Breast epithelium (tissue), 4 donors: ENCODE data around the gene MGST2. TPM values are rescaled to one million over a fixed set of nuclear protein-coding genes. Genes with fewer than 3 reads are reported as not detected.

ENCODE experiments used
- DNase-seq, 2 donors: peaks; one replicate each; pipeline ENCODE4 v3.0.0-alpha.2; 2019; ENCODE audit warnings: low spot score in 2 of 2
- H3K27ac ChIP-seq, 2 donors: fragments of 200-600 bp; sonication (generic) in 1 of 2; one replicate each; pipeline ENCODE4 v1.5.1; 2016 to 2019; ENCODE audit warnings: mild to moderate bottlenecking in 1 of 2
- H3K27me3 ChIP-seq, 2 donors: fragments of 200-600 bp; sonication (generic) in 1 of 2; one replicate each; pipeline versions ENCODE4 v1.5.1 to v1.6.0; 2017 to 2019; ENCODE audit warnings: control low read depth in 1 of 2, mild to moderate bottlenecking in 1 of 2
- H3K36me3 ChIP-seq: fragments of 200-600 bp; one replicate; pipeline ENCODE4 v1.5.1; 2019
- H3K4me1 ChIP-seq, 2 donors: fragments of 200-600 bp; sonication (generic); one replicate each; pipeline ENCODE4 v1.5.1; 2016 to 2019; ENCODE audit warnings: control low read depth in 1 of 2
- H3K4me3 ChIP-seq, 3 donors: fragments of 200-600 bp; sonication (generic); 1 replicate in 2 of 3; 2 replicates in 1 of 3; pipeline ENCODE4 v1.5.1; 2016 to 2019; ENCODE audit warnings: mild to moderate bottlenecking in 3 of 3, moderate library complexity in 2 of 3
- H3K9me3 ChIP-seq, 2 donors: fragments of 200-600 bp; sonication (generic) in 1 of 2; one replicate each; pipeline ENCODE4 v1.5.1; 2016 to 2019; ENCODE audit warnings: control low read depth in 1 of 2
- CTCF ChIP-seq, 3 donors: fragments of 450-650 bp; IDR thresholded peaks; one replicate each; pipeline ENCODE4 v1.5.1; 2016 to 2017; ENCODE audit warnings: antibody characterized with exemption in 3 of 3, mild to moderate bottlenecking in 3 of 3, moderate library complexity in 3 of 3
- POLR2A ChIP-seq: fragments of 450-650 bp; IDR thresholded peaks from one replicate; pipeline ENCODE4 v1.6.1; 2016; ENCODE audit warnings: antibody characterized with exemption, mild to moderate bottlenecking, moderate library complexity
- POLR2AphosphoS5 ChIP-seq, 3 donors: sonication (generic); formaldehyde crosslinking; IDR thresholded peaks; one replicate each; pipeline ENCODE4 v1.6.1; 2017; ENCODE audit warnings: antibody characterized with exemption in 3 of 3
- intact Hi-C: fragments of 100-400 bp; cut with DNase I; formaldehyde crosslinking; loops from one replicate; pipeline ENCODE4 v1.15.1; 2023; ENCODE audit warnings: low total_unique reads
- total RNA-seq, 3 donors: library from RNA; depleted of rRNA; stranded (reverse); fragments of >200 nt; gene quantifications; one replicate each; pipeline ENCODE4 v1.1.0, GENCODE V29; 2016

Gene MGST2
- total RNA-seq, 3 donors from 2014 or later = 29.1 to 58.7 (median 50.5) TPM

GRCh38 chr4:139721789-139722188 is 56.2 kb downstream of the MGST2 start:
- no peak for DNase-seq
- TF ChIP-seq POLR2AphosphoS5 (IDR thresholded peaks at IDR 0.05) (no peak), POLR2A (no peak), CTCF (IDR thresholded peaks at IDR 0.05) (no peak)
- Histone ChIP-seq H3K27ac (no peak overlapping the region), H3K9me3 (no peaks in the 10 kb centered on the region), H3K27me3 (no peaks in the 10 kb centered on the region), H3K36me3 (peaks cover 5% of the 10 kb centered on the region), H3K4me1 (no peaks in the 10 kb centered on the region), H3K4me3 (no peak overlapping the region)
- intact Hi-C loops = no loop called here

- DNase-seq = no peak
- H3K4me1 ChIP-seq = no peaks in the 10 kb centered on the region
- no peak overlapping the region for H3K4me3 ChIP-seq
- intact Hi-C loops = no loop called here
- no peaks in the 10 kb centered on the region for H3K36me3 ChIP-seq
- no peak overlapping the region for H3K27ac ChIP-seq
- no peak for TF ChIP-seq POLR2AphosphoS5 (IDR thresholded peaks at IDR 0.05)
- no peak for TF ChIP-seq CTCF (IDR thresholded peaks at IDR 0.05)
- TF ChIP-seq POLR2A = no peak
- H3K27me3 ChIP-seq = no peaks in the 10 kb centered on the region
- no peaks in the 10 kb centered on the region for H3K9me3 ChIP-seq
Measured at GRCh38 chr4:139725236-139725635, 59.6 kb downstream of the MGST2 start.

- Histone ChIP-seq H3K27ac (no peak overlapping the region), H3K4me3 (no peak overlapping the region), H3K4me1 (no peaks in the 10 kb centered on the region), H3K9me3 (no peaks in the 10 kb centered on the region), H3K36me3 (no peaks in the 10 kb centered on the region), H3K27me3 (no peaks in the 10 kb centered on the region)
- DNase-seq = no peak
- TF ChIP-seq CTCF (IDR thresholded peaks at IDR 0.05) = no peak
- no peak for TF ChIP-seq POLR2A
- TF ChIP-seq POLR2AphosphoS5 (IDR thresholded peaks at IDR 0.05) = no peak
- intact Hi-C loops = no loop called here
Measured at GRCh38 chr4:139726615-139727014, 61.0 kb downstream of the MGST2 start.

- intact Hi-C loops = no loop called here
- no peaks in the 10 kb centered on the region for H3K4me1 ChIP-seq
- H3K4me3 ChIP-seq = no peak overlapping the region
- no peaks in the 10 kb centered on the region for H3K9me3 ChIP-seq
- no peak overlapping the region for H3K27ac ChIP-seq
- DNase-seq = no peak
- no peak for TF ChIP-seq POLR2AphosphoS5 (IDR thresholded peaks at IDR 0.05)
- no peak for TF ChIP-seq POLR2A
- no peak for TF ChIP-seq CTCF (IDR thresholded peaks at IDR 0.05)
- no peaks in the 10 kb centered on the region for H3K27me3 ChIP-seq
- H3K36me3 ChIP-seq = no peaks in the 10 kb centered on the region
Measured at GRCh38 chr4:139728146-139728545, 62.5 kb downstream of the MGST2 start.

- H3K4me3 ChIP-seq = no peak overlapping the region
- no peak overlapping the region for H3K27ac ChIP-seq
- H3K36me3 ChIP-seq = no peaks in the 10 kb centered on the region
- H3K9me3 ChIP-seq = no peaks in the 10 kb centered on the region
- no peak for TF ChIP-seq CTCF (IDR thresholded peaks at IDR 0.05)
- TF ChIP-seq POLR2AphosphoS5 (IDR thresholded peaks at IDR 0.05) = no peak
- TF ChIP-seq POLR2A = no peak
- DNase-seq = no peak
- intact Hi-C loops = no loop called here
- no peaks in the 10 kb centered on the region for H3K27me3 ChIP-seq
- H3K4me1 ChIP-seq = no peaks in the 10 kb centered on the region
Measured at GRCh38 chr4:139728840-139729239, 63.2 kb downstream of the MGST2 start.
